NCI-H1694 treated with DMSO at 0.1 percent for 48 hours (cell line): ENCODE results near the gene JMJD1C.
A peak's percentile ranks its signal among the peaks of the same experiment; 100 is the strongest.
"Not testable (repeated sequence)": the region's sequence is repeated elsewhere in the genome, so short reads cannot be mapped to it uniquely, and the experiment has no call there.

ENCODE experiments used
- DNase-seq: peaks from one replicate; lab custom pipeline; 2025; lab: John Stamatoyannopoulos, UW

Gene JMJD1C

GRCh38 chr10:63171255-63171855 lies 294.4 kb downstream of the JMJD1C start:
- no peak for DNase-seq

GRCh38 chr10:63169624-63170023 lies 296.2 kb downstream of the JMJD1C start:
- DNase-seq = no peak

GRCh38 chr10:63168821-63169462 lies 296.8 kb downstream of the JMJD1C start:
- no peak for DNase-seq

GRCh38 chr10:63166742-63167258 lies 299.0 kb downstream of the JMJD1C start:
- peak; percentile 75 for DNase-seq

- no peak for DNase-seq
Measured at GRCh38 chr10:63165249-63165648, 300.5 kb downstream of the JMJD1C start.

- no peak for DNase-seq
Measured at GRCh38 chr10:63164166-63164623, 301.6 kb downstream of the JMJD1C start.

- DNase-seq = no peak
Measured at GRCh38 chr10:63161592-63161991, 304.2 kb downstream of the JMJD1C start.

GRCh38 chr10:63157845-63158624 lies 307.7 kb downstream of the JMJD1C start:
- DNase-seq = peak; percentile 72

- DNase-seq = no peak
Measured at GRCh38 chr10:63156236-63156635, 309.5 kb downstream of the JMJD1C start.

- no peak for DNase-seq
Measured at GRCh38 chr10:63155388-63156020, 310.3 kb downstream of the JMJD1C start.

GRCh38 chr10:63154546-63155387 lies 311.0 kb downstream of the JMJD1C start:
- DNase-seq = no peak

GRCh38 chr10:63153868-63154545 lies 311.8 kb downstream of the JMJD1C start:
- not testable (repeated sequence) for DNase-seq

GRCh38 chr10:63150745-63151144 lies 315.0 kb downstream of the JMJD1C start:
- DNase-seq = no peak

- DNase-seq = no peak
Measured at GRCh38 chr10:63146503-63146902, 319.3 kb downstream of the JMJD1C start.

- no peak for DNase-seq
Measured at GRCh38 chr10:63145782-63146181, 320.0 kb downstream of the JMJD1C start.

- DNase-seq = no peak
Measured at GRCh38 chr10:63143987-63144386, 321.8 kb downstream of the JMJD1C start.

GRCh38 chr10:63142136-63142535 lies 323.6 kb downstream of the JMJD1C start:
- DNase-seq = no peak

GRCh38 chr10:63140077-63140476 lies 325.7 kb downstream of the JMJD1C start:
- DNase-seq = no peak

- no peak for DNase-seq
Measured at GRCh38 chr10:63137306-63137705, 328.5 kb downstream of the JMJD1C start.

GRCh38 chr10:63133821-63134557 lies 331.8 kb downstream of the JMJD1C start:
- no peak for DNase-seq
